ENCODE data around the gene PERCC1. TPM values are rescaled to one million over a fixed set of nuclear protein-coding genes. Genes with fewer than 3 reads are reported as not detected.

PERCC1 gene
- total RNA-seq, 1 experiment from 2014 or later, result not detected

DNA sequence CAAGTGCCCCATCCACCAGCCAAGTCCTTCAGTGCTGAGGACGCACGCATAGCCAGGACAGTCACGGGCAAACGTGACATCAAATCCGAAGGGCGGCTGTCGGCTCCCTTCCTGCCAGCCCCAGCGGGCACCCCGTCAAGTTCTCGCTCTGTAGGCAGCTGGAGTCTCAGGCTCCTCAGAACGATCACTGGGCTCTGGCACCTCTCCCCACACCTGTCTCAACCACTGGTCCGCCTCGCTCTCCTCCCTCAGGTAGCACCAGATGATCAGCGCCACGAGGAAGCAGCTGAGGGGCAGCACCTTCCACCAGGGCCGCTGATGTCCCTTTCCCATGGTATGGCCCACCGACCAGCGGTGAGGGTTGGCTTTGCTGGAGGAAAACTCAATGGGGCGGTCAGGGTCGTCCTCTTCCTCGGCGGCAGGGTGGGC is 10.8 kb upstream of the PERCC1 start:
- Mint-ChIP-seq H3K27me3 (ENCODE audit: unreplicated experiment) (no peaks in the 10 kb centered on the region), H3K27ac (ENCODE audit: unreplicated experiment) (peak overlapping the region; percentile 91), H3K36me3 (ENCODE audit: insufficient read depth, unreplicated experiment) (peaks cover 54% of the 10 kb centered on the region), H3K9me3 (ENCODE audit: low read depth, unreplicated experiment) (no peaks in the 10 kb centered on the region), H3K4me3 (ENCODE audit: low read depth, unreplicated experiment) (peak overlapping the region; percentile 81), H3K4me1 (ENCODE audit: low read depth, unreplicated experiment) (no peaks in the 10 kb centered on the region)
- TF ChIP-seq, protein P1, sequence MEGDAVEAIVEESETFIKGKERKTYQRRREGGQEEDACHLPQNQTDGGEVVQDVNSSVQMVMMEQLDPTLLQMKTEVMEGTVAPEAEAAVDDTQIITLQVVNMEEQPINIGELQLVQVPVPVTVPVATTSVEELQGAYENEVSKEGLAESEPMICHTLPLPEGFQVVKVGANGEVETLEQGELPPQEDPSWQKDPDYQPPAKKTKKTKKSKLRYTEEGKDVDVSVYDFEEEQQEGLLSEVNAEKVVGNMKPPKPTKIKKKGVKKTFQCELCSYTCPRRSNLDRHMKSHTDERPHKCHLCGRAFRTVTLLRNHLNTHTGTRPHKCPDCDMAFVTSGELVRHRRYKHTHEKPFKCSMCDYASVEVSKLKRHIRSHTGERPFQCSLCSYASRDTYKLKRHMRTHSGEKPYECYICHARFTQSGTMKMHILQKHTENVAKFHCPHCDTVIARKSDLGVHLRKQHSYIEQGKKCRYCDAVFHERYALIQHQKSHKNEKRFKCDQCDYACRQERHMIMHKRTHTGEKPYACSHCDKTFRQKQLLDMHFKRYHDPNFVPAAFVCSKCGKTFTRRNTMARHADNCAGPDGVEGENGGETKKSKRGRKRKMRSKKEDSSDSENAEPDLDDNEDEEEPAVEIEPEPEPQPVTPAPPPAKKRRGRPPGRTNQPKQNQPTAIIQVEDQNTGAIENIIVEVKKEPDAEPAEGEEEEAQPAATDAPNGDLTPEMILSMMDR (IDR thresholded peaks at IDR 0.05; ENCODE audit: unreplicated experiment), result no peak
- intact Hi-C loops (cut with micrococcal nuclease; ENCODE audit: unreplicated experiment), result no loop called here
- BruUV-seq (replicated peaks), result TSS peak; percentile 88
- CTCF ChIA-PET, result interaction anchor here (0.8 to 1.7 kb wide), 7 partner anchors 9 to 286 kb away, joined by 3 to 5 read pairs (median 4); partner anchors contain the start of genes IFT140 and MAPK8IP3
- no peak for DNase-seq

GRCh38 chr16:1422076-1422475 is 8.8 kb upstream of the PERCC1 start:
- CTCF ChIA-PET, result interaction anchor here (1.7 kb wide), 1 partner anchor 16 kb away, joined by 4 read pairs; no protein-coding TSS in a partner anchor
- Mint-ChIP-seq H3K4me3 (ENCODE audit: low read depth, unreplicated experiment) (peak overlapping the region; percentile 81), H3K27ac (ENCODE audit: unreplicated experiment) (no peak overlapping the region), H3K4me1 (ENCODE audit: low read depth, unreplicated experiment) (no peaks in the 10 kb centered on the region), H3K27me3 (ENCODE audit: unreplicated experiment) (no peaks in the 10 kb centered on the region), H3K9me3 (ENCODE audit: low read depth, unreplicated experiment) (no peaks in the 10 kb centered on the region), H3K36me3 (ENCODE audit: insufficient read depth, unreplicated experiment) (peaks cover 38% of the 10 kb centered on the region)
- intact Hi-C loops (cut with micrococcal nuclease; ENCODE audit: unreplicated experiment), result no loop called here
- no TSS peak for BruUV-seq (replicated peaks)
- no peak for DNase-seq
- TF ChIP-seq, protein P1 (IDR thresholded peaks at IDR 0.05; ENCODE audit: unreplicated experiment), result no peak

DNA sequence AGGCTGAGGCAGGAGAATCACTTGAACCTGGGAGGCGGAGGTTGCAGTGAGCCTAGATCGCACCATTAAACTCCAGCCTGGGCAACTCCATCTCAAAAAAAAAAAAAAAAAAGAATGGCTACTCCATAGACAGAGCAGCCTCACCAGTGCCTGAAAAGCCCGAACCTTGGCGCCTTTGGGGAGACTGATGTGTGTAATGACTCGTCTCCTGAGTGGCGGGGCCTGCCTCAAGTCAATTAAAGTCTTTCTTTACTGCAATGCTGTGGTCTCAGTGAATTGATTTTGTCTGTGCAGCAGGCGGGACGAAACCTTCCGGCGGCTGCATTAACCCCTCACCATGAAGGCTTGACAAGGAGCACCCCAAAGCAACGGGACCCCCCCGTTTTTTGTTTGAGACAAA is 6.8 kb upstream of the PERCC1 start:
- BruUV-seq (replicated peaks), result no TSS peak
- CTCF ChIA-PET, result interaction anchor here (0.7 kb wide), 2 partner anchors 9 to 162 kb away, joined by 3 read pairs; partner anchors contain the start of gene UNKL
- DNase-seq, result no peak
- intact Hi-C loops (cut with micrococcal nuclease; ENCODE audit: unreplicated experiment), result no loop called here
- Mint-ChIP-seq H3K4me3 (ENCODE audit: low read depth, unreplicated experiment) (no peak overlapping the region), H3K4me1 (ENCODE audit: low read depth, unreplicated experiment) (no peaks in the 10 kb centered on the region), H3K27ac (ENCODE audit: unreplicated experiment) (no peak overlapping the region), H3K9me3 (ENCODE audit: low read depth, unreplicated experiment) (no peaks in the 10 kb centered on the region), H3K36me3 (ENCODE audit: insufficient read depth, unreplicated experiment) (peaks cover 24% of the 10 kb centered on the region), H3K27me3 (ENCODE audit: unreplicated experiment) (peaks cover 16% of the 10 kb centered on the region)
- TF ChIP-seq, protein P1 (IDR thresholded peaks at IDR 0.05; ENCODE audit: unreplicated experiment), result no peak

DNA sequence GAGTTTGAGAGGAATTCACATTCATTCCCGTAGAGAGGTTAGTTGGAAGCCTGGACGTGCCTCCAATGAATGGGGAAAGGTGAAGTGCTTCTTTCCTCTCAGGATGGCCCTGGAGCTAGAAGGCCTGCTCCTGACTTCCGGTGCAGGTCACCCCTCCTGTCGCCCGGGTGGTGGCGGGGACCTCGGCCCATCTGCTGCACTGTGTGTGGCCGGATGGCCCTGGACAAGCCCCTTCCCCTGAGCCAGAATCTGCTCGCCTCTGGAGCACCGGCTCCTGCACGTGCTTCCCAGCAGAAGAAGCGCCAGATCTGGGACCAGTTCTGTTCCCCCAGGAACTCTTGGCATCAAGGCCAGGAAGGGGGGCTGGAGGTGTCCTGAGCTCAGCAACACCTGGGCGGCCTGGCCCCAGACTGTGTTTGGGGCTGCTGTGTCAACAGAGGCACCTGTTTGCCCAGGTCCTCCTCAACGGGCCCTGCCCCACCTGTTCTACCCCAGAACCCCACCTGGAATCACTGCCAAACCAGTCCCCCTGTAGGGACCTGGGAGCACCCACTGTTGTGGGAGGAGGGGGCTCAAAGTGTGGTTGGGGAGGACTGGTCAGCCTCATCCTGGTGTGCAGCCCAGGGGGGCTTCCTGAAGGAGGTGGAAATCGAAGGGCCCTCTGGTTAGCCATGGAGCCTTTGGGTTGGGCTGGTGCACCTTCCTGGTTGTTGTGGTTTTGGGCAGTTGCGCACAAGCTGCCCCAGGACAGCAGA is 5.1 kb upstream of the PERCC1 start:
- H3K4me3 Mint-ChIP-seq (ENCODE audit: low read depth, unreplicated experiment), result no peak overlapping the region
- peaks cover 7% of the 10 kb centered on the region for H3K36me3 Mint-ChIP-seq (ENCODE audit: insufficient read depth, unreplicated experiment)
- H3K27ac Mint-ChIP-seq (ENCODE audit: unreplicated experiment), result no peak overlapping the region
- TF ChIP-seq, protein P1 (IDR thresholded peaks at IDR 0.05; ENCODE audit: unreplicated experiment), result no peak
- DNase-seq, result no peak
- no TSS peak for BruUV-seq (replicated peaks)
- CTCF ChIA-PET, result no interaction called here
- peaks cover 32% of the 10 kb centered on the region for H3K27me3 Mint-ChIP-seq (ENCODE audit: unreplicated experiment)
- H3K9me3 Mint-ChIP-seq (ENCODE audit: low read depth, unreplicated experiment), result no peaks in the 10 kb centered on the region
- no peaks in the 10 kb centered on the region for H3K4me1 Mint-ChIP-seq (ENCODE audit: low read depth, unreplicated experiment)
- intact Hi-C loops (cut with micrococcal nuclease; ENCODE audit: unreplicated experiment), result no loop called here
